Measurements from ENCODE around the gene ADAM10.

ADAM10 gene

DNA sequence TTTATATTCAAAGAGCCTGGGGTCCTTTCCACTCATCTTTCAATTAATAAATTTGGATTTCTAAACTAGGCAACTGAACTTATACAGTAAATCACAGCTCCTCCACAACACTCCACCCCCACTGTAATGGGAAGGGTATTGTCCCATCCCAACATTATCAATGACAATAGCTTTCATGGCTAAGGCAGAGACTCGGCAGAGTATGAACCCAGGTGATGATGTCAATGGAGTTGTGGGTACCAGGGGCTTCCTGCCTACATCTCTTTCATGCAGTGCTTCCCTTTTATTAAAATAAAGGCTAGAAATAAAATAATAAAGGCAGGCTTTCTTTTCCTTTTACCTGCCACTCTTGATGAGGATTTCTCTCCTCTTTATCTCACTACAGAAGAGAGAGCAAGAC lies 109.5 kb downstream of the ADAM10 start:
- TF ChIP-seq ZNF274 (IDR thresholded peaks at IDR 0.05; ENCODE audit: low read depth, low read length) (no peak), YY1 (IDR thresholded peaks at IDR 0.05; ENCODE audit: insufficient read depth, insufficient read length) (no peak), SUZ12 (IDR thresholded peaks at IDR 0.05; ENCODE audit: extremely low read depth, insufficient read depth, insufficient read length) (no peak)
- peaks cover 41% of the 10 kb centered on the region for H3K36me3 ChIP-seq (ENCODE audit: insufficient read depth, insufficient read length, low read length)
- H3K27me3 ChIP-seq (ENCODE audit: insufficient read depth, insufficient read length) = no peaks in the 10 kb centered on the region
- DNase-seq (ENCODE audit: low read depth, low spot score) = no peak
- no peaks in the 10 kb centered on the region for H3K9me3 ChIP-seq (ENCODE audit: insufficient read depth, low read length)
- no peaks in the 10 kb centered on the region for H3K4me1 ChIP-seq (ENCODE audit: insufficient read depth, insufficient read length)
- H3K4me3 ChIP-seq (ENCODE audit: insufficient read length, low read depth) = no peak overlapping the region
- no peak overlapping the region for H3K9ac ChIP-seq (ENCODE audit: insufficient read length, low read depth)

DNA sequence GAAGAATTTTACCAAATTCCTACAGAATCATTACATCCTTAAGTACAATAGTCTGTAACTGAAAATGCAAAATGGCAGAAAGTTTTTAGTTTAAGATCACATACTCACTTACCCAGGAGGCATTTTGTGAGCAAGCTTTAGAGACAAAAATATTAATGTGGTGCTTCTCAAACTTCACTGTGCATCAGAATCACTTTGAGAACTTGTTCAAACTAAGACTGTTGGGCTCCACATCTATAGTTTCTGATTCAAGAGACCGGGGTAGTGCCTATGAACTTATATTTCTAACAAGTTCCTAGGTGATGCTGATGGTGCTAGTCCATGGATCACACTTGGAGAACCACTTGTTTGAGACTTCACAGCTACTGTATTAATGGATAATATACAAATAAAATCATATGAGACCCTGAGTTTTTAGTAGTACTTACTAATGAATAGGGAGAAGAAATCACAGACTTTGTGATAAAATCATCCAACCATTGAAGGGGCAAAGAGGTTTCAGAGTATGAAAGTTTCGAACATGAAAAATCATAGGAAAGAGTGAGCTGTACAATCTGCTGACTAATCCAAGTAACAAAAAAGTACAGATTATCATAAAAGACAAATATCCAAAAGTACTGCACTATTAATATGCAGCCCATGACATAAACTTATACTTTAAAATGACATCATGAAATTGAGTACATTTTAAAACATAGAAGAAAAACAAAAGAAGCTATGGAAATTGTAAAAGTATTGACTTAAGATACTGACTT lies 110.3 kb downstream of the ADAM10 start:
- Histone ChIP-seq H3K4me1 (ENCODE audit: insufficient read depth, insufficient read length) (no peaks in the 10 kb centered on the region), H3K9ac (ENCODE audit: insufficient read length, low read depth) (no peak overlapping the region), H3K9me3 (ENCODE audit: insufficient read depth, low read length) (no peaks in the 10 kb centered on the region), H3K36me3 (ENCODE audit: insufficient read depth, insufficient read length, low read length) (peaks cover 41% of the 10 kb centered on the region), H3K4me3 (ENCODE audit: insufficient read length, low read depth) (no peak overlapping the region), H3K27me3 (ENCODE audit: insufficient read depth, insufficient read length) (no peaks in the 10 kb centered on the region)
- no peak for DNase-seq (ENCODE audit: low read depth, low spot score)
- no peak for TF ChIP-seq YY1 (IDR thresholded peaks at IDR 0.05; ENCODE audit: insufficient read depth, insufficient read length)
- no peak for TF ChIP-seq ZNF274 (IDR thresholded peaks at IDR 0.05; ENCODE audit: low read depth, low read length)
- no peak for TF ChIP-seq SUZ12 (IDR thresholded peaks at IDR 0.05; ENCODE audit: extremely low read depth, insufficient read depth, insufficient read length)

DNA sequence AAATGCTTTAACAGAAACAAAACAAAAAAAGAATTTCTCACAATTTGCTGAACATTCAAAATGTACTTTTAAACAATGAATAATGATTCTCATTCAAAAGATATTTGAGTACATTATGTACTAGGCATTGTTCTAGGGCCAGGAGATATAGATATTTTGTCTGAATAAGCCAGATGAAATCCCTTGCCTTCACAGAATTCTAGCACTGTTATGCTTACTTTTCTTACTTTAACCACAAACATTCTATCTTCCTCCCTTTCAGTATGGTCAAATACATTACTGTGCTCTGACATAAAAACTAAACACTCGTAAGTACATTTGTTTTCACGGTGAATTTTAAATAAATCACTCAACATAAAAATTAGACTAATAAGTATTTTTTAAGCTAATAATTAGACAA lies 116.7 kb downstream of the ADAM10 start:
- H3K27me3 ChIP-seq (ENCODE audit: insufficient read depth, insufficient read length) = no peaks in the 10 kb centered on the region
- no peaks in the 10 kb centered on the region for H3K4me1 ChIP-seq (ENCODE audit: insufficient read depth, insufficient read length)
- H3K9ac ChIP-seq (ENCODE audit: insufficient read length, low read depth) = no peak overlapping the region
- TF ChIP-seq YY1 (IDR thresholded peaks at IDR 0.05; ENCODE audit: insufficient read depth, insufficient read length) (no peak), SUZ12 (IDR thresholded peaks at IDR 0.05; ENCODE audit: extremely low read depth, insufficient read depth, insufficient read length) (no peak), ZNF274 (IDR thresholded peaks at IDR 0.05; ENCODE audit: low read depth, low read length) (no peak)
- no peaks in the 10 kb centered on the region for H3K9me3 ChIP-seq (ENCODE audit: insufficient read depth, low read length)
- no peak overlapping the region for H3K4me3 ChIP-seq (ENCODE audit: insufficient read length, low read depth)
- peaks cover 21% of the 10 kb centered on the region for H3K36me3 ChIP-seq (ENCODE audit: insufficient read depth, insufficient read length, low read length)
- DNase-seq (ENCODE audit: low read depth, low spot score) = no peak

DNA sequence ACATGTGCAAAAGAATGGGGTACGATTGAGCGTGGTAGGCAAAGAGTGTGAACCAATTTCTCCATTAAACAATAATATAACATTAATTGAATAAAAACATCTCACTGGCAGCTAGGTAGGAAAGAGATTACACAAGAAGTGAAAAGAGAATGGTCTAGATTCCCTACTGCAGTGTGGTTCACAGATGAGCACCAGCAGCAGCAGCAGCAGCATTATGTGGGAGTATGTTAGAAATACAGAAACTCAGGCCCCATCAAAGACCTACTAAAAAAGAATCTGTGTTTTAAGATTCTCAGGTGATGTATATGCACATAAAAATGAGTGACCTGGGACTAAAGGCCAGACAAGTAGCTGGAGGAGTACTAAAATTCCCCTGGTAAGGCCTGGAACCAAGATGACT lies 118.2 kb downstream of the ADAM10 start:
- DNase-seq (ENCODE audit: low read depth, low spot score) = no peak
- no peak overlapping the region for H3K9ac ChIP-seq (ENCODE audit: insufficient read length, low read depth)
- H3K9me3 ChIP-seq (ENCODE audit: insufficient read depth, low read length) = no peaks in the 10 kb centered on the region
- H3K36me3 ChIP-seq (ENCODE audit: insufficient read depth, insufficient read length, low read length) = peaks cover 27% of the 10 kb centered on the region
- TF ChIP-seq ZNF274 (IDR thresholded peaks at IDR 0.05; ENCODE audit: low read depth, low read length) (no peak), SUZ12 (IDR thresholded peaks at IDR 0.05; ENCODE audit: extremely low read depth, insufficient read depth, insufficient read length) (no peak), YY1 (IDR thresholded peaks at IDR 0.05; ENCODE audit: insufficient read depth, insufficient read length) (no peak)
- no peak overlapping the region for H3K4me3 ChIP-seq (ENCODE audit: insufficient read length, low read depth)
- no peaks in the 10 kb centered on the region for H3K27me3 ChIP-seq (ENCODE audit: insufficient read depth, insufficient read length)
- H3K4me1 ChIP-seq (ENCODE audit: insufficient read depth, insufficient read length) = no peaks in the 10 kb centered on the region

DNA sequence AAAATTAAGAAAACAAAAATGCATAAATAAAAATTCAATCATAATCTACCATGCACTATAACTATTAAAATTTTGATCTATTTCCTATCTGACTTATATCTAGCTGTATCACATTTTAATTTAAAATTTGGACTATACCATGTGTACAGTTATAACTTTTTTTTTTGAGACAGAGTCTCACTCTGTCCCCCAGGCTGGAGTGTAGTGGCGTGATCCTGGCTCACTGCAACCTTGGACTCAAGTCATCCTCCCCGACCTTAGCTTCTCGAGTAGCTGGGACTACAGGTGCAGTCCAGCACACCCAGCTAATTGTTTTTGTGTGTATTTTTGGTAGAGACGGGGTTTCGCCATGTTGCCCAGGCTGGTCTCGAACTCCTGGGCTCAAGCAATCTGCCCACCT lies 119.9 kb downstream of the ADAM10 start:
- no peak overlapping the region for H3K9ac ChIP-seq (ENCODE audit: insufficient read length, low read depth)
- peaks cover 28% of the 10 kb centered on the region for H3K36me3 ChIP-seq (ENCODE audit: insufficient read depth, insufficient read length, low read length)
- no peaks in the 10 kb centered on the region for H3K9me3 ChIP-seq (ENCODE audit: insufficient read depth, low read length)
- DNase-seq (ENCODE audit: low read depth, low spot score) = no peak
- TF ChIP-seq YY1 (IDR thresholded peaks at IDR 0.05; ENCODE audit: insufficient read depth, insufficient read length) (no peak), SUZ12 (IDR thresholded peaks at IDR 0.05; ENCODE audit: extremely low read depth, insufficient read depth, insufficient read length) (no peak), ZNF274 (IDR thresholded peaks at IDR 0.05; ENCODE audit: low read depth, low read length) (no peak)
- H3K4me1 ChIP-seq (ENCODE audit: insufficient read depth, insufficient read length) = no peaks in the 10 kb centered on the region
- H3K27me3 ChIP-seq (ENCODE audit: insufficient read depth, insufficient read length) = no peaks in the 10 kb centered on the region
- no peak overlapping the region for H3K4me3 ChIP-seq (ENCODE audit: insufficient read length, low read depth)

DNA sequence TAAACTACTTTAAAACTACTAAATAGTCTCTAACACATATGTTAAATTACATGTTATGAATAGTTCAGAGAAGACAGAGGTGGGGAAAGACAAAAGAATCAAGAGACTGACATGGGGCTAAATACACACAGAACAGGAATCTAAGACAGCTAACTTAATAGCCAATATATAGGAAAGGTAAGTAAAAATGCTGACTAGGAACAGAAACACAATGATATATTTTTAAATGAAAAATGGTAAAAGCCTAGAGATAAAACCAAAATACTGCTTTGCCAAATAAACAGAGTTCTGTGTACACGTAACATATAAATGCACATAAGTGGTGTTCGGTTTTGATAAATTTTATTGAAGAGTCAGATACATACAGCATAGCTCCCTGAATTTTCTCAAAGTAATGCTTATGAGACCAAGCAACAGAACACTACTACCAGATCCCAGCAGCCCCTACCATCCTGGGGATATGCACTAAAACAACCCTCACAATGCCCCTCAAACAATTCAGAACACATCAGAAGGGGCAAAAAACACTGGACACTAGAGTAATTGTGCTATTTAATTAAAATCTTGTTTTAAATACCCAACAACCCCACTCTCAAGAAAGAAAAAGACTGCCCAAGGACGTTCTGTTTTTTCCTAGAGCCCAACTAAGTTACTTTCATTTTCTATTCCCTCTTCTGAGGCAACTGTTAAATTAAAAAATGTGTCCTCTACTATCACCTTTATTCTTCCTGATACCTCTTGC lies 121.1 kb downstream of the ADAM10 start:
- no peak for DNase-seq (ENCODE audit: low read depth, low spot score)
- Histone ChIP-seq H3K4me1 (ENCODE audit: insufficient read depth, insufficient read length) (no peaks in the 10 kb centered on the region), H3K36me3 (ENCODE audit: insufficient read depth, insufficient read length, low read length) (peaks cover 28% of the 10 kb centered on the region), H3K27me3 (ENCODE audit: insufficient read depth, insufficient read length) (no peaks in the 10 kb centered on the region), H3K9me3 (ENCODE audit: insufficient read depth, low read length) (no peaks in the 10 kb centered on the region), H3K4me3 (ENCODE audit: insufficient read length, low read depth) (no peak overlapping the region), H3K9ac (ENCODE audit: insufficient read length, low read depth) (no peak overlapping the region)
- TF ChIP-seq SUZ12 (IDR thresholded peaks at IDR 0.05; ENCODE audit: extremely low read depth, insufficient read depth, insufficient read length) = no peak
- no peak for TF ChIP-seq ZNF274 (IDR thresholded peaks at IDR 0.05; ENCODE audit: low read depth, low read length)
- TF ChIP-seq YY1 (IDR thresholded peaks at IDR 0.05; ENCODE audit: insufficient read depth, insufficient read length) = no peak

DNA sequence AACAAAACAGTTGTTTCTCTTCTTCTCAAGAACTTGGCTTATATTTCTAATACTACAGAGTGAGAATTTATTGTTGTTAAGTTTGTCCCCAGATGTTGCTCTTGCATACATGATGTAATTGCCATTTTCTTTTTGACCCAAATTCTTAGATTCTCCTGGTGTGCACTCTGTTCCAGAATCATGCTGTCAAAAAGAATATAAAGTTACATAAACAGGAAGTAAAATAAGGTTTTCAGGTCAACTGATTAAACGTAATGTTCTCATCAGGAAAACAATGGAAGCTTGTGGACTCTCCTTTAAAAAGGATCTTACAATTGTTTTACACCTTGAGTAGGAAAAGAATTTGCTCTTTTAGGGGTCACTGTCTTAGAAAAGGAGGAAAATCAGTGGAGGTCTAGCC lies 121.8 kb downstream of the ADAM10 start:
- Histone ChIP-seq H3K4me3 (ENCODE audit: insufficient read length, low read depth) (no peak overlapping the region), H3K9me3 (ENCODE audit: insufficient read depth, low read length) (no peaks in the 10 kb centered on the region), H3K4me1 (ENCODE audit: insufficient read depth, insufficient read length) (no peaks in the 10 kb centered on the region), H3K27me3 (ENCODE audit: insufficient read depth, insufficient read length) (no peaks in the 10 kb centered on the region), H3K36me3 (ENCODE audit: insufficient read depth, insufficient read length, low read length) (peaks cover 24% of the 10 kb centered on the region), H3K9ac (ENCODE audit: insufficient read length, low read depth) (no peak overlapping the region)
- TF ChIP-seq YY1 (IDR thresholded peaks at IDR 0.05; ENCODE audit: insufficient read depth, insufficient read length) = no peak
- no peak for TF ChIP-seq SUZ12 (IDR thresholded peaks at IDR 0.05; ENCODE audit: extremely low read depth, insufficient read depth, insufficient read length)
- no peak for TF ChIP-seq ZNF274 (IDR thresholded peaks at IDR 0.05; ENCODE audit: low read depth, low read length)
- DNase-seq (ENCODE audit: low read depth, low spot score) = no peak

Data from NT2/D1 (cell line).